C4-2B (cell line): ENCODE measurements around the gene MED19.

Experiments
- H3K27ac ChIP-seq: fragments of 450-650 bp; 2 replicates; pipeline ENCODE4 v1.5.1; 2017
- ZFX ChIP-seq: fragments of 450-650 bp; IDR thresholded peaks from 2 replicates; pipeline ENCODE4 v1.6.1; 2017
- TF ChIP-seq, protein P1 (sequence below): fragments of 450-650 bp; conservative IDR thresholded peaks from 2 replicates; pipeline ENCODE4 v1.5.1; 2017; ENCODE audit warnings: mild to moderate bottlenecking

Gene MED19

DNA sequence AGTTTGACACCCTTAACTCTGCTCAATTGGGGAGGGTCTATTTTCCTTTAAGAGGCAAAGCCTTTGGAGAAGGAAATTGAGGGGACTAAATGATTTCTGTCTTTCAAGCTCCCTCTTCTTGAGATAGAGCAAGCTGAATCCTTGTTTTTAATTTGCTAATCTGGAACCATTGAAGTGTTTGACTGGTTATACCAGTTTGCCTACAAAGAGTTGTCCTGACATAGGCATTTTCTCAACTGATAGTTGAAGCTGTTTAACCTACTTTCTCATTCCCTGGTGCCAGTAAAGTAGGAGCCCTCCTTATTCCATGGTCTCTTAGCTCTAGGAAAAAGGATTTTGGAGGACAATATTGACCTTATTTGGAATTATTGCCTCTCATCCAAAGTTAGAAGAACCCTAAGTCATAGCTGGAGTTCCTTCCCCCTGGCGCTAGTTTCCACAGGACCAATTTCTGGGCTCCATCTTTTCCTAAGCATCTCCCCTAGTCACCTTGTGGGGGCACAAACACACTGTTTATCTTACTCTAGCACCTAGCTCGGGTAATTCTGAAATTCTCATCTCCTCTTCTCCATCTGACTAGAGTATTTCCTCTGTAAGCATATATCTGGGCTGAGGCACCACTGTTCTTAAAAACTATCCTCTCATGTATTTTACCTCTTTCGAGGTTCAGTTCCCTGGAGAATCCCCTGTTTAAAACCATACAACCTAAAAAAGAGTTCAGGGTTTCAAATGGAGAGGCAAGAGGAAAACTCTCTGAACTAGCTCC, 36.7 kb downstream of the MED19 start:
- TF ChIP-seq, protein P1, sequence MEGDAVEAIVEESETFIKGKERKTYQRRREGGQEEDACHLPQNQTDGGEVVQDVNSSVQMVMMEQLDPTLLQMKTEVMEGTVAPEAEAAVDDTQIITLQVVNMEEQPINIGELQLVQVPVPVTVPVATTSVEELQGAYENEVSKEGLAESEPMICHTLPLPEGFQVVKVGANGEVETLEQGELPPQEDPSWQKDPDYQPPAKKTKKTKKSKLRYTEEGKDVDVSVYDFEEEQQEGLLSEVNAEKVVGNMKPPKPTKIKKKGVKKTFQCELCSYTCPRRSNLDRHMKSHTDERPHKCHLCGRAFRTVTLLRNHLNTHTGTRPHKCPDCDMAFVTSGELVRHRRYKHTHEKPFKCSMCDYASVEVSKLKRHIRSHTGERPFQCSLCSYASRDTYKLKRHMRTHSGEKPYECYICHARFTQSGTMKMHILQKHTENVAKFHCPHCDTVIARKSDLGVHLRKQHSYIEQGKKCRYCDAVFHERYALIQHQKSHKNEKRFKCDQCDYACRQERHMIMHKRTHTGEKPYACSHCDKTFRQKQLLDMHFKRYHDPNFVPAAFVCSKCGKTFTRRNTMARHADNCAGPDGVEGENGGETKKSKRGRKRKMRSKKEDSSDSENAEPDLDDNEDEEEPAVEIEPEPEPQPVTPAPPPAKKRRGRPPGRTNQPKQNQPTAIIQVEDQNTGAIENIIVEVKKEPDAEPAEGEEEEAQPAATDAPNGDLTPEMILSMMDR, result no peak
- TF ChIP-seq ZFX, result no peak
- peak overlapping the region; percentile 37; the same call in 1 of the 2 replicates for H3K27ac ChIP-seq

GRCh38 chr11:57674251-57674650, 37.8 kb downstream of the MED19 start:
- no peak for TF ChIP-seq ZFX
- TF ChIP-seq, protein P1, result no peak
- H3K27ac ChIP-seq, result no peak overlapping the region

DNA sequence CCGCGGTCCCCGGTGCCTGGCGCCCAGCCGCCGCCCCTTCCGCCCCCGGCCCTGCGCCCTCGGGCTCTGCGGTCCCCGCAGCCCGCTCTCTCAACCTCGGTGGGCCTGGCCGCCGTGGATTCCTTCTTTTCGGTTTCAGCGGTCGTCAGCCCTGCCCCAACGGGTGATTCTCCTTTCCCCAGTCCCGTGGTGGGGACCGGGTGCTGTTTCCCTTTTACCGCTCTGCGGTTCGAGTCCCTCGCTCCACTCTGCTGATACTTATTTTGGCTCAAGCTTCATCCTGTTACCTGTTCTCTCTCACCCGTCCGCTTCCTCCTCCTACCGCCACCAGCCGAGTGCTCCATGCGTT, 43.6 kb downstream of the MED19 start:
- H3K27ac ChIP-seq, result peak overlapping the region; percentile 97
- TF ChIP-seq ZFX, result 0 out of 2 replicates have a peak, but pooled peaks have one; percentile 79
- TF ChIP-seq, protein P1, result no peak

GRCh38 chr11:57667736-57668433, 44.1 kb downstream of the MED19 start, which contains the start of gene ZDHHC5:
ZDHHC5 (plus strand) TSS chr11:57668114; CDS start chr11:57673091, 4,977 bp downstream.
- TF ChIP-seq ZFX, result no peak; the same call in 1 of the 2 replicates
- TF ChIP-seq, protein P1, result peak; percentile 53
- peak within 1 kb of the TSS; percentile 97 for H3K27ac ChIP-seq

- TF ChIP-seq, protein P1, result no peak
- peak overlapping the region; percentile 97 for H3K27ac ChIP-seq
These were observed 44.8 kb downstream of the MED19 start for GRCh38 chr11:57667117-57667735.

GRCh38 chr11:57663975-57664374, 48.0 kb downstream of the MED19 start:
- TF ChIP-seq, protein P1, result no peak
- TF ChIP-seq ZFX, result no peak
- H3K27ac ChIP-seq, result no peak overlapping the region

- no peak overlapping the region for H3K27ac ChIP-seq
- no peak for TF ChIP-seq ZFX
- TF ChIP-seq, protein P1, result no peak; the same call in 1 of the 2 replicates
These were observed 49.1 kb downstream of the MED19 start for GRCh38 chr11:57662893-57663292.
